ENCODE data around the gene CUL9.

CUL9 gene

GRCh38 chr6:43256670-43257366 is 74.8 kb downstream of the CUL9 start:
- H3K9ac ChIP-seq (ENCODE audit: low read depth, low read length): no peak overlapping the region
- no peaks in the 10 kb centered on the region for H3K9me3 ChIP-seq (ENCODE audit: control insufficient read depth, insufficient read depth, low read length)
- H3K4me1 ChIP-seq (ENCODE audit: insufficient read depth, low read length): peaks cover 6% of the 10 kb centered on the region; the same call in 1 of the 2 replicates
- H3K36me3 ChIP-seq (ENCODE audit: insufficient read depth, low read length): no peaks in the 10 kb centered on the region

GRCh38 chr6:43257367-43258145 is 75.6 kb downstream of the CUL9 start:
- Histone ChIP-seq H3K9me3 (ENCODE audit: control insufficient read depth, insufficient read depth, low read length) (no peaks in the 10 kb centered on the region), H3K36me3 (ENCODE audit: insufficient read depth, low read length) (no peaks in the 10 kb centered on the region), H3K9ac (ENCODE audit: low read depth, low read length) (no peak overlapping the region), H3K4me1 (ENCODE audit: insufficient read depth, low read length) (peaks cover 5% of the 10 kb centered on the region; the same call in 1 of the 2 replicates)

DNA sequence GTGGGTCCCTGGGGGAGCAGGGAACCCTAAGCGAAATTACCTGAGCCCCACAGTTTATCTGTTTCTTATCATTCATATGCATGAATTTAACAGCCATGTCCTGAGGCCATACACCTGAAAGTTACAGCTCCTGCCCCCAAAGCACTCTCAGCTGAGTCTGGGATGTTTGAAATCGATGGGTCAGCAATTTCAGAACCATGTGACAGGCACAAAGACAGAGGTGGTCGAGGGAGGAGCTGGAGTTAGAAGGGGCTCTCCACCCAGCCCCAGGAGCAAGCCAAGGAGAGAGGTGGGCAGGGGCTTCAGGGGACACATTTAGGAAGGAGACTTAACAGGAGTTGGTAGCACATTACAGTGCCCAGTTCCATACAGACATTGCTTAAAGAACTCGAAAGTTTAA is 76.2 kb downstream of the CUL9 start:
- H3K36me3 ChIP-seq (ENCODE audit: insufficient read depth, low read length): no peaks in the 10 kb centered on the region
- H3K9me3 ChIP-seq (ENCODE audit: control insufficient read depth, insufficient read depth, low read length): no peaks in the 10 kb centered on the region
- no peak overlapping the region for H3K9ac ChIP-seq (ENCODE audit: low read depth, low read length)
- H3K4me1 ChIP-seq (ENCODE audit: insufficient read depth, low read length): peaks cover 5% of the 10 kb centered on the region; the same call in 1 of the 2 replicates

DNA sequence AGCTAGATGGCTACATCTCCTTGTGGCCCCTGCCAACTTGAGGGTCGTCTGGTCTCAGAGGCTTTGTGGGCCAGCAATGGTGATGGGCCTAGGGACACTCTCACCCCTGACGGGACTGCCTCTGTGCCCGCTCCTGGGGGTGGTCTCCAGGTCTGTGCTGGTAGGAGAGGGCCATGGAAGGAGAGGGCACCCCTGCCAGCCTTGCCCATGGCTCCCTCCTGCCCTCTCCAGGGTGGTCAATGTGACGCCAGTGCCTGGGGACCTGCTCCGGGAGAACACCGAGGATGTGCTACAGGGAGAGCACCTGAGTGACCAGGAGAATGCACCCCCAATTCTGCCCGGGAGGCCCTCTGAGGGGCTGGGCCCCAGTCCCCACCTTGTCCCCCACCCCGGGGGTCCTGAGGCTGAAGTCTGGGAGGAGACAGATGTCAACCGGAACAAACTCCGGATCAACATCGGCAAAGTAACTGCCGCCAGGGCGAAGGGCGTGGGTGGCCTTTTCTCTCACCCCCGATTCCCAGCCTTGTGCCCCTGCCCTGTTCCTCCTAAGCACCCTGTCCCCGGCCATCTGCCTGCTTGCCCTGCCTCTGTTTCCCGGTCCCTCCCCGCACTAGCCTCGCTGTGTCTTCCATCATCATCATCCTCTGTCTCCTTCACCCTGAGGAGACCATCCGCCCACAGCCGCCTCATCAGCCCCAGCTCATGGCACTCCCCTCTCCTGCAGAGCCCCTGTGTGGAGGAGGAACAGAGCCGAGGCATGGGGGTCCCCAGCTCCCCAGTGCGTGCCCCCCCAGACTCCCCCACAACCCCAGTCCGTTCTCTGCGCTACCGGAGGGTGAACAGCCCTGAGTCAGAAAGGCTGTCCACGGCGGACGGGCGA is 77.1 kb downstream of the CUL9 start:
- H3K9ac ChIP-seq (ENCODE audit: low read depth, low read length): no peak overlapping the region
- no peaks in the 10 kb centered on the region for H3K36me3 ChIP-seq (ENCODE audit: insufficient read depth, low read length)
- H3K9me3 ChIP-seq (ENCODE audit: control insufficient read depth, insufficient read depth, low read length): no peaks in the 10 kb centered on the region
- peaks cover 5% of the 10 kb centered on the region; the same call in 1 of the 2 replicates for H3K4me1 ChIP-seq (ENCODE audit: insufficient read depth, low read length)

DNA sequence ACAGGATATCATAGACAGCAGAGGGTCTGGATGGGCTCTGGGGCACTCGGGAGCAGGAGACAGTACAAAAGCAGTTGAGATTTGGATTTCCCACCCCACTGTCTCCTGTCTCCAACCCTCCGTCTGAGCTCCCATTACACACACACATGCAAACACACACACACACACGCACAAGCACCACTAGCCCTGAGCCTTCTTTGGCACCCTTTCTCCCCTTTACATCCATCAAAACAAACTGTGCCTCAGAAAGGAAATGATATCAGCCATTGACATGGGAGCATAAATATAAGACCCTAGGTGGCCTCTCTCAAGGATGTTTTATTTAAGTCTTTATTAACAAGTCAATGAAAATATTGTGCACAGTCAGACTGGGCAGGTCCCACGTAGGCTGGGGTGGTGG is 78.8 kb downstream of the CUL9 start:
- Histone ChIP-seq H3K9ac (ENCODE audit: low read depth, low read length) (no peak overlapping the region), H3K4me1 (ENCODE audit: insufficient read depth, low read length) (peaks cover 5% of the 10 kb centered on the region; the same call in 1 of the 2 replicates), H3K36me3 (ENCODE audit: insufficient read depth, low read length) (no peaks in the 10 kb centered on the region), H3K9me3 (ENCODE audit: control insufficient read depth, insufficient read depth, low read length) (no peaks in the 10 kb centered on the region)

- H3K9ac ChIP-seq (ENCODE audit: low read depth, low read length): no peak overlapping the region
- no peaks in the 10 kb centered on the region for H3K9me3 ChIP-seq (ENCODE audit: control insufficient read depth, insufficient read depth, low read length)
- peaks cover 5% of the 10 kb centered on the region; the same call in 1 of the 2 replicates for H3K4me1 ChIP-seq (ENCODE audit: insufficient read depth, low read length)
- H3K36me3 ChIP-seq (ENCODE audit: insufficient read depth, low read length): no peaks in the 10 kb centered on the region
These were observed 79.2 kb downstream of the CUL9 start for GRCh38 chr6:43261198-43261597.

DNA sequence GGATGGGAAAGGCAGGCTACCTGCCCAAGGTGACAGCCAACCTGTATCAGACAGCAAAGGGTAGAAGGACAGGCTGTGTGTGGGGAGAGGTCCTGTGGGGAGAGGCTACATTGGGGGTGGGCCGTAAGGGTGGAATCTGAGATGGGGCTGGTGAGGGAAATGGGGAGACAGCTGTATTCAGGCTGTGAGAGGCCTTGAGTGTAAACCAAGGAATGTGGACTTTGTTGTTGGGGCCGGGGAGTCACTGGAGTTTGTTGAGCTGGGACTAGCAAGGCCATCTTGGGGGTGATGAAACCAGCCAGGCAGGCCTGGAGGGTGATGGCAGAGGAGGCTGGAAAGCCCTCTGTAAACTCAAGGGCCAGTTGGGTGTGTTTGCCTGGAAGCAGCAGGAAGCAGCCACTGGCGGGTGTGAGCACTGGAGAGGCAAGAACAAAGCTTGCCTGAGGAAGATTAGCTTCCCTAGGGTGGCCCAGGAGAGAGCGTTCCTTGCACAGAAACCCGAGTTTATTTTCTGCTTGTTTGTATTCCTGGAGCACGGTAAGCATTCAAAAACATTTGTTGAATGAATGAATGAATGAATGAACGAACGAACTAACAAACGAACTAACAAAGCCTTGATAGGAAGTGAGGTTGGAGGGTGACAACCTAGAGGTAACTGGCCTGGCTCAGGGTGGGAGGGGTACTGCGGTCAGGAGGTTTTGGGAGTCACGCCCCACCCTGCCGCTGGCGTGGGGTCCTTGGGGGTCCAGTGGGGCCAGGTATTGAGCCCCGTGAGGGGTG is 80.2 kb downstream of the CUL9 start:
- Histone ChIP-seq H3K9me3 (ENCODE audit: control insufficient read depth, insufficient read depth, low read length) (no peaks in the 10 kb centered on the region), H3K9ac (ENCODE audit: low read depth, low read length) (no peak overlapping the region), H3K4me1 (ENCODE audit: insufficient read depth, low read length) (peaks cover 5% of the 10 kb centered on the region; the same call in 1 of the 2 replicates), H3K36me3 (ENCODE audit: insufficient read depth, low read length) (no peaks in the 10 kb centered on the region)

DNA sequence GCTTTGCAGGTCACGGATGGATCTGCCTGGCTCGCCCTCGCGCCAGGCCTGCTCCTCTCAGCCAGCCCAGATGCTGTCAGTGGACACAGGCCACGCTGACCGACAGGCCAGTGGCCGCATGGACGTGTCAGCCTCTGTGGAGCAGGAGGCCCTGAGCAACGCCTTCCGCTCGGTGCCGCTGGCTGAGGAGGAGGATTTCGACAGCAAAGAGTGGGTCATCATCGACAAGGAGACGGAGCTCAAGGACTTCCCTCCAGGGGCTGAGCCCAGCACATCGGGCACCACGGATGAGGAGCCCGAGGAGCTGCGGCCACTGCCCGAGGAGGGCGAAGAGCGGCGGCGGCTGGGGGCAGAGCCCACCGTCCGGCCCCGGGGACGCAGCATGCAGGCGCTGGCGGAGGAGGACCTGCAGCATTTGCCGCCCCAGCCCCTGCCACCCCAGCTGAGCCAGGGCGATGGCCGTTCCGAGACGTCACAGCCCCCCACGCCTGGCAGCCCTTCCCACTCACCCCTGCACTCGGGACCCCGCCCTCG is 80.9 kb downstream of the CUL9 start:
- Histone ChIP-seq H3K4me1 (ENCODE audit: insufficient read depth, low read length) (peaks cover 7% of the 10 kb centered on the region; the same call in 1 of the 2 replicates), H3K9me3 (ENCODE audit: control insufficient read depth, insufficient read depth, low read length) (no peaks in the 10 kb centered on the region), H3K9ac (ENCODE audit: low read depth, low read length) (no peak overlapping the region), H3K36me3 (ENCODE audit: insufficient read depth, low read length) (no peaks in the 10 kb centered on the region)

DNA sequence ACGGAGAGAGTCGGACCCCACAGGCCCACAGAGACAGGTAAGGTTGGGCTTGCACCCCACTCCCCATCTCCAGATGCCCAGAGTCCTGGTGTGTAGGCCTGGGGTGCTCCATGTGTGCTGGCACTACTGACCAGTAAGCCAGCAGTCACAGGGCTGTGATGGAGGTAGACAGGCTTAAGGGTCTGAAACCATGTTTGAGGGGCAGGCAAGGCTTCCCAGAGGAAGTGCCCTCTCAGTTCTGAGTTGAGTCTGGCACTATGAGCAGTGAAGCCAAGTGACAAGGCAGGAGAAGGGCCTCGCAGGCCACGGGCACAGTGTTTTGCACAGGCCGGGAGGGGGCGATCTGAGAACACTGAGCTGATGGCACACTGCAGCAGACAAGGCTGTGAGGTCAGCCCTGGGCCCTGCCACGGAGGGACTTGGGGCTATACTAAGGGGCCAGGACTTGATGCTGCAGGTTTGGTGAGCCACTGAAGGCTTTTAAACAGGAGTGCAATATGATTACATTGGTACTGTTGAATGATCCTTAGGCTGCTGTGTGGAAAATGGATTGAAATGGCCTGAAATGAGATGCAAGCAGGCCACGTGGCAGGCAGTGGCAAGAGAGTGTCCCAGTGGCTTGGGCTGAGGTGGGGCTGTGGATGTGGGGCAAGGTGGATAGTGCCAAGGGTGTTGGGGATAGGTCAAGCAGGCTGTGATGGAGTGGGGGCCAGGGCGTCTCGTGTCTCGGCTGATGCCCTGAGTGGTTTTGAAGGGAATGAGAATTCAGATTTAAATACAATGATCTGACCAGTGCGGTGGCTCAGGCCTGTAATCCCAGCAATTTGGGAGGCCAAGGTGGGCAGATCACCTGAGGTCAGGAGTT is 81.5 kb downstream of the CUL9 start:
- no peaks in the 10 kb centered on the region for H3K9me3 ChIP-seq (ENCODE audit: control insufficient read depth, insufficient read depth, low read length)

DNA sequence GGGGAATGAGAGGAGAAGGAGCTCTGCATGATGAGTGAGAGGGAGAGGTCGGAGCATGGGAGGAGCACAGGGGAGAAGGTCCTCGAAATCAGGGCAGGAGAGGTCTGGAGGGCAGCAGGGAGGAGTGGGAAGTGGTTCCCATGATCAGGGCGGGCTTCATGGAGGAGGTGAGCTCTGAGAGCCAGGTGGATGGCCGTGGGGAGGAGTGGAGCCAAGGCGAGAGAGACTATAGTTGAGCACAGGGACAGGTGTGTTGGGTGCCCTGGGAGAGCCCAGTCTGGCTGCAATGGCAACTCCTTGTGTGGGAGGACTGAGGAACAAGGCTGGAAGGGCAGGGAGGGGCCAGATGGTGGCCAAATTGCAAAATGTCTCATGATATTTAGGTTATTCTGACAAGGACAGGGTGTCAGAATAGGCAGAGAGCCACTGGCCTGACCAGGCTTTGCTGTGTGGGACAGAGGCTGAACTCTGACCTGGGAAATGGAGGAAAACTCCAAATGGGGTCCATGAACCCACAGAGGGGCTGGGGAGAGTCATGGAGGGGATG is 82.7 kb downstream of the CUL9 start:
- Histone ChIP-seq H3K4me1 (ENCODE audit: insufficient read depth, low read length) (peaks cover 15% of the 10 kb centered on the region; the same call in 1 of the 2 replicates), H3K9ac (ENCODE audit: low read depth, low read length) (no peak overlapping the region), H3K9me3 (ENCODE audit: control insufficient read depth, insufficient read depth, low read length) (no peaks in the 10 kb centered on the region), H3K36me3 (ENCODE audit: insufficient read depth, low read length) (no peaks in the 10 kb centered on the region)

More for the DNA sequence above, 81.5 kb downstream of the CUL9 start:
- Histone ChIP-seq H3K36me3 (ENCODE audit: insufficient read depth, low read length) (no peaks in the 10 kb centered on the region), H3K9ac (ENCODE audit: low read depth, low read length) (no peak overlapping the region), H3K4me1 (ENCODE audit: insufficient read depth, low read length) (peaks cover 10% of the 10 kb centered on the region; the same call in 1 of the 2 replicates)

GRCh38 chr6:43265564-43265963 is 83.6 kb downstream of the CUL9 start:
- Histone ChIP-seq H3K4me1 (ENCODE audit: insufficient read depth, low read length) (peaks cover 19% of the 10 kb centered on the region; the same call in 1 of the 2 replicates), H3K36me3 (ENCODE audit: insufficient read depth, low read length) (no peaks in the 10 kb centered on the region), H3K9me3 (ENCODE audit: control insufficient read depth, insufficient read depth, low read length) (no peaks in the 10 kb centered on the region), H3K9ac (ENCODE audit: low read depth, low read length) (no peak overlapping the region)

GRCh38 chr6:43267619-43268354 is 85.8 kb downstream of the CUL9 start:
- Histone ChIP-seq H3K36me3 (ENCODE audit: insufficient read depth, low read length) (no peaks in the 10 kb centered on the region), H3K9ac (ENCODE audit: low read depth, low read length) (no peak overlapping the region), H3K9me3 (ENCODE audit: control insufficient read depth, insufficient read depth, low read length) (no peaks in the 10 kb centered on the region), H3K4me1 (ENCODE audit: insufficient read depth, low read length) (peaks cover 22% of the 10 kb centered on the region; the same call in 1 of the 2 replicates)

Measured in ES-I3 (cell line).